ENCODE measurements around the gene RPGRIP1L. TPM values are rescaled to one million over a fixed set of nuclear protein-coding genes. Genes with fewer than 3 reads are reported as not detected.

The RPGRIP1L gene
- total and polyA plus RNA-seq, 2 of the 13 experiments (the other 11 are each of a cell fraction or from before 2014, with no cell fraction given), result 5.0 to 13.5 TPM

DNA sequence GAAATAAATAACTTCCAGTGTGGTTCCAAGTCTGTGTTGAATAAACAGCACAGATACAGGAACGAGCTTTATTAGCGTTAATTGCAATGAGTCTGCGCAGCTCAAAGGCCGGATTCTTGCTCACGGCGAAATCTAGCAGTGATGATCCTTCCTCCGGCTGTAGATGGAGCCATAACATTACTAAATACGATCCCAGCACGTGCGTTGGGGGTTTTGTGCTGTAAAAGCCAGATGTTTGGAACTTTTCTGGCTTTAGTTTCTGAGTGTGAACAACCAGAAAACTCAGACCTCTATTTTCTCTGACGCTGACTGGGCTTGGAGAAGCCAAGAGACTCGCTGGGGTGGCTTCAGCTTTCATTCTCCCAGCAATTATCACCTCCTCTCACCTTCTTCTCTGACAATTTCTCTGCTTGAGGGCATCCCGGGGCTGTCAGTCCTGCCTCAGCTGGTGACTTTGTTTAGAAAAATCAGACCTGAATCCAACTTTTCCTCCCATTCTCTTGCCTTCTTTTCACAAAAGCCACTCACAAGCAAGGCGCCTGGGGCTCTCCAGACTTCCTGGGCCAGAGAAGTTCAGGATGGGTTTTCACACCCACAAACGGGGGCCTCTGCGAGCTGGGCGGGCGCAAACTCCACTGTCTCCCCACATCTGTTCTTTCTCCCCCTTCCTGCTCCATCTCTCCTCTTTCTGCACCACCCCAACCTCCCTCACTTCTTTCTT is 153.5 kb downstream of the RPGRIP1L start:
- intact Hi-C loops (cut with micrococcal nuclease; ENCODE audit: unreplicated experiment), result loop anchor here (1.0 to 10.0 kb wide), 6 partner anchors 225 to 1708 kb away; partner anchors contain the start of gene IRX3
- no TSS peak for BruUV-seq (replicated peaks)
- TF ChIP-seq ZNF383 (CRISPR knock-in tag; IDR thresholded peaks at IDR 0.05; ENCODE audit: borderline replicate concordance) (0 out of 2 replicates have a peak, but pooled peaks have one; percentile 65), MAFF (IDR thresholded peaks at IDR 0.05; ENCODE audit: low read depth, low read length) (no peak), BCL6 (CRISPR knock-in tag; IDR thresholded peaks at IDR 0.05) (0 out of 2 replicates have a peak, but pooled peaks have one; percentile 15), ZNF563 (CRISPR knock-in tag; IDR thresholded peaks at IDR 0.05) (no peak), FOXK1 (CRISPR knock-in tag; IDR thresholded peaks at IDR 0.05; ENCODE audit: borderline replicate concordance, low read depth) (0 out of 2 replicates have a peak, but pooled peaks have one; percentile 16), ZFP41 (CRISPR knock-in tag; IDR thresholded peaks at IDR 0.05; ENCODE audit: borderline replicate concordance) (no peak), ZNF772 (CRISPR knock-in tag; IDR thresholded peaks at IDR 0.05) (no peak), DNMT1 (CRISPR knock-in tag; IDR thresholded peaks at IDR 0.05) (no peak), ISX (CRISPR knock-in tag; conservative IDR thresholded peaks at IDR 0.05) (no peak), KDM2A (CRISPR knock-in tag; IDR thresholded peaks at IDR 0.05; ENCODE audit: borderline replicate concordance, low read depth) (0 out of 2 replicates have a peak, but pooled peaks have one; percentile 42), ZNF543 (CRISPR knock-in tag; IDR thresholded peaks at IDR 0.05) (0 out of 2 replicates have a peak, but pooled peaks have one; percentile 30), HMG20B (CRISPR knock-in tag; conservative IDR thresholded peaks at IDR 0.05) (0 out of 2 replicates have a peak, but pooled peaks have one; percentile 23)
- TF ChIP-seq, protein P1, sequence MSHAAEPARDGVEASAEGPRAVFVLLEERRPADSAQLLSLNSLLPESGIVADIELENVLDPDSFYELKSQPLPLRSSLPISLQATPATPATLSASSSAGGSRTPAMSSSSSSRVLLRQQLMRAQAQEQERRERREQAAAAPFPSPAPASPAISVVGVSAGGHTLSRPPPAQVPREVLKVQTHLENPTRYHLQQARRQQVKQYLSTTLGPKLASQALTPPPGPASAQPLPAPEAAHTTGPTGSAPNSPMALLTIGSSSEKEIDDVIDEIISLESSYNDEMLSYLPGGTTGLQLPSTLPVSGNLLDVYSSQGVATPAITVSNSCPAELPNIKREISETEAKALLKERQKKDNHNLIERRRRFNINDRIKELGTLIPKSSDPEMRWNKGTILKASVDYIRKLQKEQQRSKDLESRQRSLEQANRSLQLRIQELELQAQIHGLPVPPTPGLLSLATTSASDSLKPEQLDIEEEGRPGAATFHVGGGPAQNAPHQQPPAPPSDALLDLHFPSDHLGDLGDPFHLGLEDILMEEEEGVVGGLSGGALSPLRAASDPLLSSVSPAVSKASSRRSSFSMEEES (CRISPR knock-in tag; IDR thresholded peaks at IDR 0.05), result peak; percentile 58; the same call in 1 of the 2 replicates
- TF ChIP-seq, protein P2, sequence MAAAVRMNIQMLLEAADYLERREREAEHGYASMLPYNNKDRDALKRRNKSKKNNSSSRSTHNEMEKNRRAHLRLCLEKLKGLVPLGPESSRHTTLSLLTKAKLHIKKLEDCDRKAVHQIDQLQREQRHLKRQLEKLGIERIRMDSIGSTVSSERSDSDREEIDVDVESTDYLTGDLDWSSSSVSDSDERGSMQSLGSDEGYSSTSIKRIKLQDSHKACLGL (CRISPR knock-in tag; IDR thresholded peaks at IDR 0.05), result no peak
- TF ChIP-seq, protein P3, sequence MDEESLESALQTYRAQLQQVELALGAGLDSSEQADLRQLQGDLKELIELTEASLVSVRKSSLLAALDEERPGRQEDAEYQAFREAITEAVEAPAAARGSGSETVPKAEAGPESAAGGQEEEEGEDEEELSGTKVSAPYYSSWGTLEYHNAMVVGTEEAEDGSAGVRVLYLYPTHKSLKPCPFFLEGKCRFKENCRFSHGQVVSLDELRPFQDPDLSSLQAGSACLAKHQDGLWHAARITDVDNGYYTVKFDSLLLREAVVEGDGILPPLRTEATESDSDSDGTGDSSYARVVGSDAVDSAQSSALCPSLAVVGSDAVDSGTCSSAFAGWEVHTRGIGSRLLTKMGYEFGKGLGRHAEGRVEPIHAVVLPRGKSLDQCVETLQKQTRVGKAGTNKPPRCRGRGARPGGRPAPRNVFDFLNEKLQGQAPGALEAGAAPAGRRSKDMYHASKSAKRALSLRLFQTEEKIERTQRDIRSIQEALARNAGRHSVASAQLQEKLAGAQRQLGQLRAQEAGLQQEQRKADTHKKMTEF (CRISPR knock-in tag; IDR thresholded peaks at IDR 0.05), result peak; percentile 40; the same call in 1 of the 2 replicates
- TF ChIP-seq, protein P4, sequence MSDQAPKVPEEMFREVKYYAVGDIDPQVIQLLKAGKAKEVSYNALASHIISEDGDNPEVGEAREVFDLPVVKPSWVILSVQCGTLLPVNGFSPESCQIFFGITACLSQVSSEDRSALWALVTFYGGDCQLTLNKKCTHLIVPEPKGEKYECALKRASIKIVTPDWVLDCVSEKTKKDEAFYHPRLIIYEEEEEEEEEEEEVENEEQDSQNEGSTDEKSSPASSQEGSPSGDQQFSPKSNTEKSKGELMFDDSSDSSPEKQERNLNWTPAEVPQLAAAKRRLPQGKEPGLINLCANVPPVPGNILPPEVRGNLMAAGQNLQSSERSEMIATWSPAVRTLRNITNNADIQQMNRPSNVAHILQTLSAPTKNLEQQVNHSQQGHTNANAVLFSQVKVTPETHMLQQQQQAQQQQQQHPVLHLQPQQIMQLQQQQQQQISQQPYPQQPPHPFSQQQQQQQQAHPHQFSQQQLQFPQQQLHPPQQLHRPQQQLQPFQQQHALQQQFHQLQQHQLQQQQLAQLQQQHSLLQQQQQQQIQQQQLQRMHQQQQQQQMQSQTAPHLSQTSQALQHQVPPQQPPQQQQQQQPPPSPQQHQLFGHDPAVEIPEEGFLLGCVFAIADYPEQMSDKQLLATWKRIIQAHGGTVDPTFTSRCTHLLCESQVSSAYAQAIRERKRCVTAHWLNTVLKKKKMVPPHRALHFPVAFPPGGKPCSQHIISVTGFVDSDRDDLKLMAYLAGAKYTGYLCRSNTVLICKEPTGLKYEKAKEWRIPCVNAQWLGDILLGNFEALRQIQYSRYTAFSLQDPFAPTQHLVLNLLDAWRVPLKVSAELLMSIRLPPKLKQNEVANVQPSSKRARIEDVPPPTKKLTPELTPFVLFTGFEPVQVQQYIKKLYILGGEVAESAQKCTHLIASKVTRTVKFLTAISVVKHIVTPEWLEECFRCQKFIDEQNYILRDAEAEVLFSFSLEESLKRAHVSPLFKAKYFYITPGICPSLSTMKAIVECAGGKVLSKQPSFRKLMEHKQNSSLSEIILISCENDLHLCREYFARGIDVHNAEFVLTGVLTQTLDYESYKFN (CRISPR knock-in tag; conservative IDR thresholded peaks at IDR 0.05), result 0 out of 2 replicates have a peak, but pooled peaks have one; percentile 17

More for the DNA sequence above, 153.5 kb downstream of the RPGRIP1L start:
- Histone ChIP-seq H2AFZ (ENCODE audit: low read length) (peak overlapping the region; percentile 52), H3K4me1 (ENCODE audit: insufficient read depth, low read length) (peaks cover 26% of the 10 kb centered on the region), H4K20me1 (ENCODE audit: insufficient read depth, low read length) (no peaks in the 10 kb centered on the region), H3K27ac (ENCODE audit: extremely low read length, insufficient read depth, low read length) (no peak overlapping the region), H3K4me3 (replicated peaks in 1 of 3; ENCODE audit: insufficient read depth in 1 of 3, low read depth in 2 of 3, low read length in 3 of 3) (no peak overlapping the region), H3K9me3 (ENCODE audit: low read length) (no peaks in the 10 kb centered on the region), H3K79me2 (ENCODE audit: insufficient read depth, low read length) (no peaks in the 10 kb centered on the region), H3K9ac (ENCODE audit: insufficient read depth, low read depth, low read length) (no peak overlapping the region), H3K4me2 (ENCODE audit: low read depth, low read length) (peak overlapping the region; percentile 49), H3K36me3 (replicated peaks in 1 of 2; ENCODE audit: control insufficient read depth in 1 of 2, insufficient read depth in 2 of 2, low read length in 2 of 2) (no peaks in the 10 kb centered on the region), H3K27me3 (ENCODE audit: control insufficient read depth in 1 of 2, insufficient read depth in 2 of 2, low read length in 2 of 2) (peaks cover 0 to 25% of the 10 kb centered on the region in 2 experiments)
- POLR2A ChIA-PET, result interaction anchor here (0.9 to 1.2 kb wide), 2 partner anchors 38 to 46 kb away, joined by 4 to 5 read pairs; no protein-coding TSS in a partner anchor
- FAIRE-seq (peak; percentile 87), ATAC-seq (peak; percentile 83), DNase-seq (ENCODE audit: low spot score) (peak; percentile 69)
- in situ Hi-C loops (cut with HindIII; ENCODE audit: extremely low pct_ligation_motif_present, low pct_unique_long_range_greater_than_20kb), result loop anchor here (10.0 kb wide), 1 partner anchor 1705 kb away; no protein-coding TSS in a partner anchor
- CTCF ChIA-PET (ENCODE audit: low intra/inter-chr PET ratio, low total read pairs), result interaction anchor here (1.0 to 1.4 kb wide), 4 partner anchors 396 to 1708 kb away, joined by 3 to 5 read pairs (median 3); no protein-coding TSS in a partner anchor
- 22% methylated on average over 18 of the region's 18 CpGs for WGBS (ENCODE audit: low lambda C conversion rate)
